ENCODE results near the gene OR8D2.

The OR8D2 gene

GRCh38 chr11:124296016-124296415, 24.0 kb downstream of the OR8D2 start:
- no peak overlapping the region for H2BK5ac ChIP-seq (ENCODE audit: low read depth, low read length, poor library complexity, severe bottlenecking)
- peaks cover 2% of the 10 kb centered on the region for H3K9me3 ChIP-seq (ENCODE audit: control insufficient read depth, low read length)
- H2AK5ac ChIP-seq (ENCODE audit: low read length, severe bottlenecking), result no peak overlapping the region
- H3K4me1 ChIP-seq (ENCODE audit: control insufficient read depth, insufficient read depth, low read depth, low read length), result no peaks in the 10 kb centered on the region
- no peak overlapping the region for H2AFZ ChIP-seq (ENCODE audit: low read depth, low read length)
- no peak overlapping the region for H3K4me2 ChIP-seq (ENCODE audit: low read length, poor library complexity, severe bottlenecking)
- no peak overlapping the region for H3K18ac ChIP-seq (ENCODE audit: low read depth in 1 of 2, low read length in 2 of 2)
- H4K8ac ChIP-seq (ENCODE audit: low read length), result no peak overlapping the region
- H3K4me3 ChIP-seq (ENCODE audit: insufficient read depth in 1 of 2, low read depth in 1 of 2, low read length in 2 of 2), result no peak overlapping the region
- H3K27me3 ChIP-seq (ENCODE audit: control insufficient read depth in 1 of 2, insufficient read depth in 1 of 2, low read length in 2 of 2), result no peaks in the 10 kb centered on the region
- H3K79me1 ChIP-seq (replicated peaks; ENCODE audit: low read length, poor library complexity, severe bottlenecking), result no peaks in the 10 kb centered on the region
- H2BK15ac ChIP-seq (ENCODE audit: low read depth, poor library complexity, severe bottlenecking), result no peak overlapping the region
- no peak for DNase-seq
- H2BK120ac ChIP-seq (ENCODE audit: low read depth, low read length), result no peak overlapping the region
- H3K9ac ChIP-seq (ENCODE audit: low read length), result no peak overlapping the region
- no peaks in the 10 kb centered on the region for H3K36me3 ChIP-seq (ENCODE audit: control insufficient read depth in 1 of 2, insufficient read depth in 2 of 2, low read depth in 1 of 2, low read length in 2 of 2)
- no peak overlapping the region for H2BK12ac ChIP-seq (ENCODE audit: low read length in 2 of 2)
- H3K23ac ChIP-seq (ENCODE audit: low read length in 2 of 2), result no peak overlapping the region
- no peak overlapping the region for H3K27ac ChIP-seq (ENCODE audit: low read length, poor library complexity, severe bottlenecking)
- no peak overlapping the region for H4K91ac ChIP-seq (ENCODE audit: low read length)
- no peak overlapping the region for H3K4ac ChIP-seq (ENCODE audit: low read depth in 1 of 2, low read length in 2 of 2)
- H3K14ac ChIP-seq (ENCODE audit: low read length in 2 of 2), result no peak overlapping the region

- no peak overlapping the region for H4K91ac ChIP-seq (ENCODE audit: low read length)
- H3K36me3 ChIP-seq (ENCODE audit: control insufficient read depth in 1 of 2, insufficient read depth in 2 of 2, low read depth in 1 of 2, low read length in 2 of 2), result no peaks in the 10 kb centered on the region
- H3K4ac ChIP-seq (ENCODE audit: low read depth in 1 of 2, low read length in 2 of 2), result no peak overlapping the region
- DNase-seq, result no peak
- no peak overlapping the region for H2BK5ac ChIP-seq (ENCODE audit: low read depth, low read length, poor library complexity, severe bottlenecking)
- H3K14ac ChIP-seq (ENCODE audit: low read length in 2 of 2), result no peak overlapping the region
- H4K8ac ChIP-seq (ENCODE audit: low read length), result no peak overlapping the region
- H3K9ac ChIP-seq (ENCODE audit: low read length), result no peak overlapping the region
- H3K18ac ChIP-seq (ENCODE audit: low read depth in 1 of 2, low read length in 2 of 2), result no peak overlapping the region
- H3K9me3 ChIP-seq (ENCODE audit: control insufficient read depth, low read length), result peaks cover 9% of the 10 kb centered on the region
- H3K79me1 ChIP-seq (replicated peaks; ENCODE audit: low read length, poor library complexity, severe bottlenecking), result no peaks in the 10 kb centered on the region
- H3K4me3 ChIP-seq (ENCODE audit: insufficient read depth in 1 of 2, low read depth in 1 of 2, low read length in 2 of 2), result no peak overlapping the region
- WGBS, result 86% methylated on average over 1 of the region's 1 CpG
- H2BK12ac ChIP-seq (ENCODE audit: low read length in 2 of 2), result no peak overlapping the region
- no peak overlapping the region for H2BK15ac ChIP-seq (ENCODE audit: low read depth, poor library complexity, severe bottlenecking)
- H3K27ac ChIP-seq (ENCODE audit: low read length, poor library complexity, severe bottlenecking), result no peak overlapping the region
- no peak overlapping the region for H2AK5ac ChIP-seq (ENCODE audit: low read length, severe bottlenecking)
- no peaks in the 10 kb centered on the region for H3K27me3 ChIP-seq (ENCODE audit: control insufficient read depth in 1 of 2, insufficient read depth in 1 of 2, low read length in 2 of 2)
- H3K23ac ChIP-seq (ENCODE audit: low read length in 2 of 2), result no peak overlapping the region
- H3K4me1 ChIP-seq (ENCODE audit: control insufficient read depth, insufficient read depth, low read depth, low read length), result no peaks in the 10 kb centered on the region
- no peak overlapping the region for H3K4me2 ChIP-seq (ENCODE audit: low read length, poor library complexity, severe bottlenecking)
- no peak overlapping the region for H2BK120ac ChIP-seq (ENCODE audit: low read depth, low read length)
- H2AFZ ChIP-seq (ENCODE audit: low read depth, low read length), result no peak overlapping the region
Measured at GRCh38 chr11:124294687-124295086, 25.3 kb downstream of the OR8D2 start.

- no peak overlapping the region for H3K4me3 ChIP-seq (ENCODE audit: insufficient read depth in 1 of 2, low read depth in 1 of 2, low read length in 2 of 2)
- H4K8ac ChIP-seq (ENCODE audit: low read length), result no peak overlapping the region
- H3K18ac ChIP-seq (ENCODE audit: low read depth in 1 of 2, low read length in 2 of 2), result no peak overlapping the region
- H2BK12ac ChIP-seq (ENCODE audit: low read length in 2 of 2), result no peak overlapping the region
- peak; percentile 86 for DNase-seq
- no peak overlapping the region for H3K23ac ChIP-seq (ENCODE audit: low read length in 2 of 2)
- H2AFZ ChIP-seq (ENCODE audit: low read depth, low read length), result no peak overlapping the region
- H3K79me1 ChIP-seq (replicated peaks; ENCODE audit: low read length, poor library complexity, severe bottlenecking), result no peaks in the 10 kb centered on the region
- no peak overlapping the region for H3K14ac ChIP-seq (ENCODE audit: low read length in 2 of 2)
- no peak overlapping the region for H3K9ac ChIP-seq (ENCODE audit: low read length)
- H4K91ac ChIP-seq (ENCODE audit: low read length), result no peak overlapping the region
- H3K4me2 ChIP-seq (ENCODE audit: low read length, poor library complexity, severe bottlenecking), result no peak overlapping the region
- no peak overlapping the region for H3K4ac ChIP-seq (ENCODE audit: low read depth in 1 of 2, low read length in 2 of 2)
- H3K9me3 ChIP-seq (ENCODE audit: control insufficient read depth, low read length), result peaks cover 5% of the 10 kb centered on the region
- WGBS, result 30% methylated on average over 2 of the region's 3 CpGs
- H3K27me3 ChIP-seq (ENCODE audit: control insufficient read depth in 1 of 2, insufficient read depth in 1 of 2, low read length in 2 of 2), result no peaks in the 10 kb centered on the region
- no peak overlapping the region for H2BK5ac ChIP-seq (ENCODE audit: low read depth, low read length, poor library complexity, severe bottlenecking)
- no peaks in the 10 kb centered on the region for H3K36me3 ChIP-seq (ENCODE audit: control insufficient read depth in 1 of 2, insufficient read depth in 2 of 2, low read depth in 1 of 2, low read length in 2 of 2)
- H2BK120ac ChIP-seq (ENCODE audit: low read depth, low read length), result no peak overlapping the region
- no peak overlapping the region for H2AK5ac ChIP-seq (ENCODE audit: low read length, severe bottlenecking)
- H2BK15ac ChIP-seq (ENCODE audit: low read depth, poor library complexity, severe bottlenecking), result no peak overlapping the region
- H3K4me1 ChIP-seq (ENCODE audit: control insufficient read depth, insufficient read depth, low read depth, low read length), result no peaks in the 10 kb centered on the region
- H3K27ac ChIP-seq (ENCODE audit: low read length, poor library complexity, severe bottlenecking), result no peak overlapping the region
Measured at GRCh38 chr11:124285610-124286344, 34.2 kb downstream of the OR8D2 start.

GRCh38 chr11:124278261-124278660, 41.7 kb downstream of the OR8D2 start:
- no peaks in the 10 kb centered on the region for H3K36me3 ChIP-seq (ENCODE audit: control insufficient read depth in 1 of 2, insufficient read depth in 2 of 2, low read depth in 1 of 2, low read length in 2 of 2)
- DNase-seq, result no peak
- H2BK120ac ChIP-seq (ENCODE audit: low read depth, low read length), result no peak overlapping the region
- H4K91ac ChIP-seq (ENCODE audit: low read length), result no peak overlapping the region
- H3K79me1 ChIP-seq (replicated peaks; ENCODE audit: low read length, poor library complexity, severe bottlenecking), result no peaks in the 10 kb centered on the region
- H4K8ac ChIP-seq (ENCODE audit: low read length), result no peak overlapping the region
- H3K4me1 ChIP-seq (ENCODE audit: control insufficient read depth, insufficient read depth, low read depth, low read length), result no peaks in the 10 kb centered on the region
- no peaks in the 10 kb centered on the region for H3K27me3 ChIP-seq (ENCODE audit: control insufficient read depth in 1 of 2, insufficient read depth in 1 of 2, low read length in 2 of 2)
- H3K23ac ChIP-seq (ENCODE audit: low read length in 2 of 2), result no peak overlapping the region
- H3K4me2 ChIP-seq (ENCODE audit: low read length, poor library complexity, severe bottlenecking), result no peak overlapping the region
- 100% methylated on average over 1 of the region's 2 CpGs for WGBS
- peaks cover 3% of the 10 kb centered on the region for H3K9me3 ChIP-seq (ENCODE audit: control insufficient read depth, low read length)
- peak overlapping the region in 1 of 2 experiments; percentile 100 for H3K4ac ChIP-seq (ENCODE audit: low read depth in 1 of 2, low read length in 2 of 2)
- no peak overlapping the region for H3K4me3 ChIP-seq (ENCODE audit: insufficient read depth in 1 of 2, low read depth in 1 of 2, low read length in 2 of 2)
- H2BK5ac ChIP-seq (ENCODE audit: low read depth, low read length, poor library complexity, severe bottlenecking), result no peak overlapping the region
- H2BK12ac ChIP-seq (ENCODE audit: low read length in 2 of 2), result peak overlapping the region in 1 of 2 experiments; percentile 71
- no peak overlapping the region for H2AK5ac ChIP-seq (ENCODE audit: low read length, severe bottlenecking)
- H3K18ac ChIP-seq (ENCODE audit: low read depth in 1 of 2, low read length in 2 of 2), result peak overlapping the region in 1 of 2 experiments; percentile 79
- no peak overlapping the region for H2BK15ac ChIP-seq (ENCODE audit: low read depth, poor library complexity, severe bottlenecking)
- H3K9ac ChIP-seq (ENCODE audit: low read length), result no peak overlapping the region
- H3K27ac ChIP-seq (ENCODE audit: low read length, poor library complexity, severe bottlenecking), result no peak overlapping the region
- H2AFZ ChIP-seq (ENCODE audit: low read depth, low read length), result no peak overlapping the region
- no peak overlapping the region for H3K14ac ChIP-seq (ENCODE audit: low read length in 2 of 2)

Data from mesenchymal stem cell (in vitro differentiated cells and primary cell).